T-helper 2 cell treated with Interferon-gamma antibody and Interleukin-4, amounts not matched to agents 100 ng/mL and 5 ng/mL, for 36 hours (primary cell): ENCODE data around the gene HSBP1L1. TPM values are rescaled to one million over a fixed set of nuclear protein-coding genes. Genes with fewer than 3 reads are reported as not detected.

Experiments used
- intact Hi-C: fragments of 100-400 bp; cut with micrococcal nuclease; formaldehyde crosslinking; loops from one replicate; pipeline ENCODE4 v1.15.1; 2023
- total RNA-seq: library from RNA; stranded (reverse); gene quantifications from 2 replicates; pipeline ENCODE4 v1.2.3, GENCODE V29; 2022

The HSBP1L1 gene
- total RNA-seq, 1 donor from 2014 or later = 7.0 TPM

GRCh38 chr18:79928563-79928960 lies 35.9 kb upstream of the HSBP1L1 start:
- intact Hi-C loops = no loop called here

GRCh38 chr18:79930020-79930642 lies 34.3 kb upstream of the HSBP1L1 start:
- intact Hi-C loops = no loop called here

- intact Hi-C loops = no loop called here
Measured at GRCh38 chr18:79931475-79931874, 33.0 kb upstream of the HSBP1L1 start.

- intact Hi-C loops = no loop called here
Measured at GRCh38 chr18:79932907-79933306, 31.5 kb upstream of the HSBP1L1 start.

- intact Hi-C loops = no loop called here
Measured at GRCh38 chr18:79933765-79934164, 30.7 kb upstream of the HSBP1L1 start.

- intact Hi-C loops = no loop called here
Measured at GRCh38 chr18:79934311-79935097, 29.9 kb upstream of the HSBP1L1 start.

- intact Hi-C loops = no loop called here
Measured at GRCh38 chr18:79935098-79935480, 29.4 kb upstream of the HSBP1L1 start.

GRCh38 chr18:79935499-79935898 lies 28.9 kb upstream of the HSBP1L1 start:
- intact Hi-C loops = no loop called here

GRCh38 chr18:79935925-79936324 lies 28.5 kb upstream of the HSBP1L1 start:
- intact Hi-C loops = no loop called here

GRCh38 chr18:79936641-79937040 lies 27.8 kb upstream of the HSBP1L1 start:
- intact Hi-C loops = no loop called here

- intact Hi-C loops = no loop called here
Measured at GRCh38 chr18:79937103-79937860, 27.2 kb upstream of the HSBP1L1 start.

- intact Hi-C loops = no loop called here
Measured at GRCh38 chr18:79938196-79938595, 26.2 kb upstream of the HSBP1L1 start.

GRCh38 chr18:79939096-79939495 lies 25.3 kb upstream of the HSBP1L1 start:
- intact Hi-C loops = no loop called here

- intact Hi-C loops = no loop called here
Measured at GRCh38 chr18:79940126-79940813, 24.2 kb upstream of the HSBP1L1 start.

- intact Hi-C loops = no loop called here
Measured at GRCh38 chr18:79940814-79941472, 23.5 kb upstream of the HSBP1L1 start.

GRCh38 chr18:79941473-79942119 lies 22.8 kb upstream of the HSBP1L1 start:
- intact Hi-C loops = no loop called here

- intact Hi-C loops = no loop called here
Measured at GRCh38 chr18:79942211-79942610, 22.2 kb upstream of the HSBP1L1 start.

- intact Hi-C loops = no loop called here
Measured at GRCh38 chr18:79942786-79943607, 21.4 kb upstream of the HSBP1L1 start.

GRCh38 chr18:79943608-79944125 lies 20.8 kb upstream of the HSBP1L1 start:
- intact Hi-C loops = no loop called here
